Colonic mucosa (tissue), 4 donors: ENCODE measurements around the gene IQGAP1. TPM values are rescaled to one million over a fixed set of nuclear protein-coding genes. Genes with fewer than 3 reads are reported as not detected.

Experiments used
- DNase-seq: peaks from one replicate; pipeline ENCODE4 v3.0.0-alpha.2; 2020
- H3K27ac ChIP-seq: fragments of 200-600 bp; one replicate; pipeline ENCODE4 v1.8.0; 2021
- H3K27me3 ChIP-seq: fragments of 200-600 bp; one replicate; pipeline ENCODE4 v1.8.0; 2021
- H3K36me3 ChIP-seq: fragments of 200-600 bp; one replicate; pipeline ENCODE4 v1.8.0; 2021
- H3K4me1 ChIP-seq: fragments of 200-600 bp; one replicate; pipeline ENCODE4 v1.8.0; 2021; ENCODE audit warnings: mild to moderate bottlenecking
- H3K4me3 ChIP-seq: fragments of 200-600 bp; one replicate; pipeline ENCODE4 v1.8.0; 2021
- H3K9ac ChIP-seq, 2 donors: one replicate each; pipeline ENCODE4 v1.7.0; 2013; ENCODE audit warnings: control low read depth in 2 of 2, low read depth in 2 of 2, low read length in 2 of 2
- H3K9me3 ChIP-seq: fragments of 200-600 bp; one replicate; pipeline ENCODE4 v1.8.0; 2021
- CTCF ChIP-seq: fragments of 200-600 bp; IDR thresholded peaks from one replicate; pipeline ENCODE4 v1.8.0; 2022; ENCODE audit warnings: antibody characterized with exemption, mild to moderate bottlenecking
- intact Hi-C: fragments of 100-400 bp; cut with DNase I; formaldehyde crosslinking; loops from one replicate; pipeline ENCODE4 v1.14.1; 2022
- total RNA-seq, 2 donors: library from RNA; stranded (reverse); fragmentation: NEBNext Ultra II Directional in 1 of 2; extraction: Animal tissue kit (Norgen Biotek cat#: 25700) in 1 of 2; gene quantifications; one replicate each; pipeline ENCODE4 v1.2.1, GENCODE V29; 2021
- donor health status: healthy.
- donor health status: DM: no; HTN: no; CAD: no.
- donor health status: DM: no; HTN: no; CAD: no.

IQGAP1 gene
- total RNA-seq, 2 donors from 2014 or later, result 210 to 243 TPM

- Histone ChIP-seq H3K27me3 (no peaks in the 10 kb centered on the region), H3K9me3 (no peaks in the 10 kb centered on the region), H3K9ac (no peak overlapping the region), H3K27ac (peak overlapping the region; percentile 10), H3K4me1 (peaks cover 25% of the 10 kb centered on the region), H3K4me3 (no peak overlapping the region), H3K36me3 (no peaks in the 10 kb centered on the region)
- no peak for TF ChIP-seq CTCF
- DNase-seq, result no peak
- intact Hi-C loops, result no loop called here
Measured at GRCh38 chr15:90418627-90419026, 30.6 kb downstream of the IQGAP1 start.

GRCh38 chr15:90419206-90419605 is 31.2 kb downstream of the IQGAP1 start:
- Histone ChIP-seq H3K27ac (peak overlapping the region; percentile 7), H3K4me1 (peaks cover 25% of the 10 kb centered on the region), H3K27me3 (no peaks in the 10 kb centered on the region), H3K9ac (no peak overlapping the region), H3K9me3 (no peaks in the 10 kb centered on the region), H3K36me3 (no peaks in the 10 kb centered on the region), H3K4me3 (no peak overlapping the region)
- no peak for TF ChIP-seq CTCF
- DNase-seq, result no peak
- intact Hi-C loops, result no loop called here

GRCh38 chr15:90419738-90420406 is 31.8 kb downstream of the IQGAP1 start:
- intact Hi-C loops, result no loop called here
- no peaks in the 10 kb centered on the region for H3K27me3 ChIP-seq
- no peak overlapping the region for H3K4me3 ChIP-seq
- no peaks in the 10 kb centered on the region for H3K9me3 ChIP-seq
- no peak for TF ChIP-seq CTCF
- no peaks in the 10 kb centered on the region for H3K36me3 ChIP-seq
- H3K9ac ChIP-seq, result peak overlapping the region in 1 of 2 donors; percentile 35
- peak overlapping the region; percentile 7 for H3K27ac ChIP-seq
- DNase-seq, result no peak
- H3K4me1 ChIP-seq, result peaks cover 25% of the 10 kb centered on the region

- intact Hi-C loops, result no loop called here
- no peaks in the 10 kb centered on the region for H3K36me3 ChIP-seq
- H3K9ac ChIP-seq, result peak overlapping the region in 1 of 2 donors; percentile 35
- no peak overlapping the region for H3K4me3 ChIP-seq
- TF ChIP-seq CTCF, result no peak
- no peaks in the 10 kb centered on the region for H3K27me3 ChIP-seq
- H3K4me1 ChIP-seq, result peaks cover 25% of the 10 kb centered on the region
- no peak for DNase-seq
- H3K27ac ChIP-seq, result peak overlapping the region; percentile 7
- no peaks in the 10 kb centered on the region for H3K9me3 ChIP-seq
Measured at GRCh38 chr15:90420451-90420850, 32.4 kb downstream of the IQGAP1 start.

- intact Hi-C loops, result no loop called here
Measured at GRCh38 chr15:90421527-90421926, 33.5 kb downstream of the IQGAP1 start.

More at GRCh38 chr15:90421527-90421926, 33.5 kb downstream of the IQGAP1 start:
- Histone ChIP-seq H3K27me3 (no peaks in the 10 kb centered on the region), H3K9ac (no peak overlapping the region), H3K36me3 (no peaks in the 10 kb centered on the region), H3K9me3 (no peaks in the 10 kb centered on the region), H3K4me3 (no peak overlapping the region), H3K4me1 (peaks cover 25% of the 10 kb centered on the region), H3K27ac (no peak overlapping the region)
- no peak for DNase-seq
- no peak for TF ChIP-seq CTCF
